ENCODE results near the gene TTBK1.
"Not testable (repeated sequence)": the region's sequence is repeated elsewhere in the genome, so short reads cannot be mapped to it uniquely, and the experiment has no call there.

Gene TTBK1

GRCh38 chr6:43290339-43290904 is 47.1 kb downstream of the TTBK1 start:
- DNase-seq: no peak

- DNase-seq: no peak
These were observed 47.6 kb downstream of the TTBK1 start for GRCh38 chr6:43290905-43291355.

GRCh38 chr6:43291708-43292107 is 48.4 kb downstream of the TTBK1 start:
- DNase-seq: no peak

DNA sequence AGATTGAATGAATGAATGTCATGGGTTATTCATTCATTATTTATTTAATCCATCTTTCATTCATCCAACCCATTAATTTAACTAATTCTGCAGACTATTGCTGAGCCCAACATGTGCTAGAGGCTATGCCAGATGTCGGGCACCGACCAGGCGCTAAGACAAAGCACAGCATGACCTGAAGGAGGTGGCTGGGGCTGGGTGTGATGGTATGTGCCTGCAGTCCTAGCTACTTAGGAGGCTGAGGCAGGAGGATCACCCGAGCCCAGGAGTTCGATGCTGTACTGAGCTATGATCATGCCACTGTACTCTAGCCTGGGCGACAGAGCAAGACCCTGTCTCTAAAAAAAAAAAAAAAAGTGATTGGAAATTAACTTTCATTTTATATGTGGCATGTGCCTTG is 49.1 kb downstream of the TTBK1 start:
- no peak for DNase-seq

GRCh38 chr6:43292763-43293318 is 49.6 kb downstream of the TTBK1 start:
- no peak for DNase-seq

- no peak for DNase-seq
These were observed 50.4 kb downstream of the TTBK1 start for GRCh38 chr6:43293698-43294097.

DNA sequence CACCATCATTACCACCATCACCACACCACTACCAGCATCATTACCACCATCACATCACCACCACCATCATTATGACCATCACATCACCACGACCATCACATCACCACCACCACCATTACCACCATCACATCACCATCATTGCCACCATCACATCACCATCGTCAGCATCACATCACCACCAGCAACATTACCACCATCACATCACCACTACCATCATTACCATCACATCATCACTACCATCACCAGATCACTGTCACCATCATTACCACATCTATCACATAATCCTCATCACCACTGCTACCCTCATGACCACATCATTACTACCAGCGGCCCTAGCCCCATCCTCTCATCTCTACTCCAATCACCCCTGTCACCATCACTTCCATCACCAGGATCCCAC is 51.3 kb downstream of the TTBK1 start:
- DNase-seq: no peak

DNA sequence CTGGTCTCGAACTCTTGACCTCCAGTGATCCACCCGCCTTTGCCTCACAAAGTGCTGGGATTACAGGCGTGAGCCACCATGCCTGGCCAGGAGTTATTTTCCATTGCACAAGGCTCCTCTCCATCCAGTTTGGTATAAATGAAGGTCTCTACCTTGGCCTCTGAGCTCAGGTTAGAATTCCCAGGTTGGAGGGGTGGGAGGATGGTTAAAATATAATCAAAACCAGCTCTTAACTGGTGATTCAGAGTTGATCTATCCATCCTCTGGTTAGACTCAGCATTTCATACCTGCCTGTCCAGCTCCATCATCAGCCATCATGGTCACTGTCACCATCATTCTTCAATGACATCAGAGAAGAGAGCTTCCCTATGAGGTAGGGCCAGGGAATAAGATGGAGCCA is 52.2 kb downstream of the TTBK1 start:
- no peak for DNase-seq

GRCh38 chr6:43296780-43297497 is 53.7 kb downstream of the TTBK1 start:
- no peak for DNase-seq

DNA sequence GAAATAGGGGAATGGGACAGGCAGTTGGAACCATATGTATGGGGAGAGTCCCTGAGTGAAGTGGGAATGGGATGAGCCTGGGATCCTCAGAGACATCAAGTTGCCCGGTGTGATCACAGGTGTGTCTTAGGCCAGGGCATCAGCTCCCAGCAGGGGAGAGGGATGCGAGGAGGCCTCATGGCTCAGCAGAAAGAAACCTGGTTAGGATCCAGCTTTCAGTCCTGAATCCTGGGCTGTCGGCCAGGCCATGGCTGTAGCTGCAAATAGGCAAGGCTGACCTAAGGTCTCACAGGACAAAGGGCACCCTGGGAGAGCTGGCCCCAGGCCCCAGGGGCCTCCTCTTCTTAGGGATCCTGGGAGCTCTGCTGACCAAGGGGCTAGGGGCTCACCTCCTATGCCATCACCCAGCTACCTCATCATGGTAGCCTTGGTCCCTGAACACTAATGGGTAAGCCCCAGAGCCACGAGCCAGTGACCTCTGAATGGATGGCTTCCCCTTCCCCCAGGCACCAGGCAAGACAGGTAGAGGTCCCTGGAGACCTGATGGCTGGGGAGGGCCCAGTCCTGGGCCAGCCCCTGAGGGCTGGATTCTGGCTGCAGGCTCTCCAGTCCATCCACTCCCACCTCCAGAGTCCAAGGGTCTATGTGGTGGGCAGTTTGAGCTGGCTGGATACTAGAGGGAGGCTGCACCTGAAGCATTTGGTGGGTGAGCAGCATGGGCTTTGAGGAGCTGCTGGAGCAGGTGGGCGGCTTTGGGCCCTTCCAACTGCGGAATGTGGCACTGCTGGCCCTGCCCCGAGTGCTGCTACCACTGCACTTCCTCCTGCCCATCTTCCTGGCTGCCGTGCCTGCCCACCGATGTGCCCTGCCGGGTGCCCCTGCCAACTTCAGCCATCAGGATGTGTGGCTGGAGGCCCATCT is 54.6 kb downstream of the TTBK1 start, which contains the start of gene SLC22A7:
SLC22A7 (plus strand) TSS at position 617 of the 921 bp plus-strand sequence; CDS start at position 716, 99 bp downstream.
- no peak for DNase-seq

DNA sequence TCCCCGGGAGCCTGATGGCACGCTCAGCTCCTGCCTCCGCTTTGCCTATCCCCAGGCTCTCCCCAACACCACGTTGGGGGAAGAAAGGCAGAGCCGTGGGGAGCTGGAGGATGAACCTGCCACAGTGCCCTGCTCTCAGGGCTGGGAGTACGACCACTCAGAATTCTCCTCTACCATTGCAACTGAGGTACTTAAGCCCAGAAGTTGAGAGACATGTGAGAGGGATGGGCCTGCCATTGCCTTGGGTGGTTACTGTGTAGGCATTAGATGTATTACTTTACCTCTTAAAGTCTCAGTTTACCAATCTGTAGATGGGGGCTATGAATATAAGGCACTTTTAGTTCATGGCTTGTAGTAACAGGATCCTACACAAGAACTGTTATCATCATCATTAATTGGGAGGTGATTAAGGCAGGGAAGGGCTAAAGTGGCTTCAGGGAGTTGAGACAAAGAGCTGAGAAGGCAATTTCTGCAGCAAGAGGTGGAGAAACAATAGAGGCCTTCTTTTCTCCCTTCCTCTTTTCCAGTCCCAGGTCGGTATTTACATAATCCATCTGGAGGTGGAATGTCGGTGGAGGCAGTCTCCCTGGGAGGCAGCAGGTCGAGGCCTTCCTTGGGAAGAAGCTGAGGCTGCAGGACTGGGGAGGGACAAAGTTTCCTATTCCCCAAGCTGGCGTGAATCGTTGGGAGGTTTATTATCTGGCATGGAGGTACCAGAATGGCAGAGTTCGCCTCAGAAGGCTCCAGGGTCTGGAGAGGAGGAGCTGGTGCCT is 55.5 kb downstream of the TTBK1 start:
- no peak for DNase-seq

DNA sequence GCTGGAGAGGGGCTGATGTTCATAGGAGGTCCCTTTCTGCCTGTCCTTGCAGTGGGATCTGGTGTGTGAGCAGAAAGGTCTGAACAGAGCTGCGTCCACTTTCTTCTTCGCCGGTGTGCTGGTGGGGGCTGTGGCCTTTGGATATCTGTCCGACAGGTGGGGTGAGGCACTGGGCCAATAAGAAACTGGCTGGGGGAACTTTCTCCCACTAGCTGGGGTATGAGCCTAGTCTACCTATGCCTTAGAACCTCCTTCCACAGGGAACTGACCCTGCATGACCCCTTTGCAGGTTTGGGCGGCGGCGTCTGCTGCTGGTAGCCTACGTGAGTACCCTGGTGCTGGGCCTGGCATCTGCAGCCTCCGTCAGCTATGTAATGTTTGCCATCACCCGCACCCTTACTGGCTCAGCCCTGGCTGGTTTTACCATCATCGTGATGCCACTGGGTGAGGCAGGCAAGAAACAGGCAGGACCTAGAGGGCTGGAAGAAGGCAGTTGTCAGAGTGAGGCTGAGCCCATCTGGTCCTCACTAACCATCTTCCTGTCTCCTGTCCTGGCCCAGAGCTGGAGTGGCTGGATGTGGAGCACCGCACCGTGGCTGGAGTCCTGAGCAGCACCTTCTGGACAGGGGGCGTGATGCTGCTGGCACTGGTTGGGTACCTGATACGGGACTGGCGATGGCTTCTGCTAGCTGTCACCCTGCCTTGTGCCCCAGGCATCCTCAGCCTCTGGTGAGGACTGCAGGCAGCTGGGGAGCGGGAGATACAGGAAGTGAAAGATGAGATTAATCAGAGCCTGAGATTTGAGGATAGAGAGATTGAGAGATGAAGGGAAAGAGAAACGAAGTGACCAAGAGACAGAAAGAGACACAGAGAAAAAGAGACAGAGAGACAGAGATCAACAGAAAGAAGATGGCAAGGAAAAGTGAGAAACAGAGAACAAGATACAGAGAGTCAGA is 56.3 kb downstream of the TTBK1 start:
- no peak for DNase-seq

DNA sequence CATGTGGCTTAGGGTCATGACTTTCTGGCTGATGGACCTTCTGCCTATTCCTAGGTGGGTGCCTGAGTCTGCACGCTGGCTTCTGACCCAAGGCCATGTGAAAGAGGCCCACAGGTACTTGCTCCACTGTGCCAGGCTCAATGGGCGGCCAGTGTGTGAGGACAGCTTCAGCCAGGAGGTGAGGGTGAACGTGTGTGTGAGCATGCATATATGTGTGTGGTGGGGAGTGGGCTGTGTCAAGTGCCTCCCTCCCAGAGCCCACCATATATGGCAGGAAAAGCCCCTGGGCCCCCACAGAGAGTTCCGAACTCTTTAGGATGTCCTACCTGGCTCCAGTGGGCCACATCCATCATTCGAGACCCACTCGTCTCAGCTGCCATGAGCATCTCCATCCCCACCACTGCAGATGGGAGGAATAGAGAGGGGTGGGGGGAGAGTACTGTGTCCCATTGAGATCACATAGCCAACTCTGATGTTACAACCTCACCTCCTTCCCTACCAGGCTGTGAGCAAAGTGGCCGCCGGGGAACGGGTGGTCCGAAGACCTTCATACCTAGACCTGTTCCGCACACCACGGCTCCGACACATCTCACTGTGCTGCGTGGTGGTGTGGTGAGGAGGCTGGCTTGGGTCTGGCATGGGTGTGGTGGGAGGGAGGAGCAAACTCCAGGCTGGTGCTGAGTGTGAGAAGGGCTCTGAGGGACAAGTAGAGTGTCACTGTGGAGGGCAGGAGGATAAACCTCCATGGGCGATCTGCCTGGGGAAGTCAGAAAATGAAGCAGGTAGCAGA is 58.0 kb downstream of the TTBK1 start:
- no peak for DNase-seq

GRCh38 chr6:43302126-43302525 is 58.8 kb downstream of the TTBK1 start:
- no peak for DNase-seq

GRCh38 chr6:43303006-43303405 is 59.7 kb downstream of the TTBK1 start:
- not testable (repeated sequence) for DNase-seq

DNA sequence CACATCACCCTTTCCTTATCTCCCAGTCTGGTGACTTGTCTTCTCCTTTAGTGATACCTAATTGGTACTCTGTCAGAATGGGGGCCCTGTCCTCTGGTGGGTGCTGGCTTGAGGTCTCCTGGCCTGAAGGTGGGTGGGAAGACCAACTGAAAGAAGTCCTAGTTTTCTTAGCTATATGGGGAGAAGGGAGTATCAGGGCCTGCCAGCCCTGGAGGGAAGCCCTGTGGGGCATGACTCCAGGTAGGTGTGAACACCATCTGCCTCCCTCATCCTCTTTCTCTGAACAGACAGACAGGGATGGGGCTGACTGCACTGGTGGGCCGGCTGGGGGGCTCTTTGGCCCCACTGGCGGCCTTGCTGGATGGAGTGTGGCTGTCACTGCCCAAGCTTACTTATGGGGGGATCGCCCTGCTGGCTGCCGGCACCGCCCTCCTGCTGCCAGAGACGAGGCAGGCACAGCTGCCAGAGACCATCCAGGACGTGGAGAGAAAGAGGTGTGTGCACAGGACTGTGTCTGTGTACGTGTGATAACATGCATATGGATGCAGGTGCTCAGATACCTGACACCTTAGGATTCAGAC is 60.6 kb downstream of the TTBK1 start:
- DNase-seq: no peak

DNA sequence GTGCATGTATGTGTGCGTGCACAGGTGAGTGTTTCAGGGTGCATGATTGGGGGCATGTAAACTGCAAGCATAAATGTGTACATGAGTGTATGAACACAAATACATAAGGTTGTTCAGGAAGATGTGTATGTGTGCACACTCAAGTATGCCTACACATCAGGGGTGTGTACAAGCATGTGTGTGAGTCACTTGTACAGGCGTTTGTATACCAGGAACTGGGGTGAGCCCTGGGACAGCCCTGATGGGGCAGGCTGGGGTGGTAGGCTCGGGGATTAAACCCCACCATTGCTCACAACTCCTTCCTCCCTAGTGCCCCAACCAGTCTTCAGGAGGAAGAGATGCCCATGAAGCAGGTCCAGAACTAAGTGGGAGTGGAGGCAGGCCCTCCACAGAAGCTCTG is 61.1 kb downstream of the TTBK1 start:
- DNase-seq: no peak

DNA sequence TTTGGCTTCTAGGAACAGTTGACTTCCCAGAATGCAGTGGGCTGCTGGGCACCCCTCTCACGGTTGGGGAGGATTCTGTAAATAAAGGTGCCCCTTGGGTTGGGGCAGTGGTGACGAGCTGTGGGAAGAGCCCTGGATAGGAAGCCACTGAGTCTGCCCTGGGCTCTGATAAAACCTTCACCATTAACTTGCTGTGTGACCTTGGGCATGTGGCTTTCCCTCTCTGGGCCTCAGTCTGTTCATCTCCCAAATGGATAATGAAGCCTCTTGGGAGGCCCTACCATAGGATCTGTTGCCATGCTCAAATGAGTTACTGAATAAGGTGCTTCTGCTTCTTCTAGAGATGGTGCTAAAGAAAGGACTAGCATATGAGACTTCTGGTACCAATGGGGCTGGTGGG is 61.6 kb downstream of the TTBK1 start:
- DNase-seq: no peak

GRCh38 chr6:43306086-43306485 is 62.8 kb downstream of the TTBK1 start:
- no peak for DNase-seq

Data from stimulated activated naive CD4-positive, alpha-beta T cell (primary cell).